Stimulated activated CD4-positive, alpha-beta T cell treated with anti-CD3 and anti-CD28 coated beads, Interleukin-1b, Interleukin-23, amount 100 ng/mL, for 1 hour (primary cell): ENCODE measurements around the gene BTBD7.
"Not testable (repeated sequence)": the region's sequence is repeated elsewhere in the genome, so short reads cannot be mapped to it uniquely, and the experiment has no call there.

Experiments
- DNase-seq, 2 donors: peaks; one replicate each; pipeline ENCODE4 v3.0.0-alpha.2; 2020; ENCODE audit warnings: low read depth in 2 of 2

BTBD7 gene

GRCh38 chr14:93249128-93249831 lies 83.6 kb downstream of the BTBD7 start:
- DNase-seq = no peak

- DNase-seq = no peak
Observed at GRCh38 chr14:93246534-93246933, 86.3 kb downstream of the BTBD7 start.

- DNase-seq = no peak
Observed at GRCh38 chr14:93245764-93246420, 86.9 kb downstream of the BTBD7 start.

GRCh38 chr14:93240678-93241000 lies 92.2 kb downstream of the BTBD7 start:
- no peak for DNase-seq

GRCh38 chr14:93239869-93240677 lies 92.8 kb downstream of the BTBD7 start:
- no peak for DNase-seq

- DNase-seq = no peak
Observed at GRCh38 chr14:93234798-93235197, 98.0 kb downstream of the BTBD7 start.

- DNase-seq = not testable (repeated sequence)
Observed at GRCh38 chr14:93233078-93233477, 99.8 kb downstream of the BTBD7 start.

DNA sequence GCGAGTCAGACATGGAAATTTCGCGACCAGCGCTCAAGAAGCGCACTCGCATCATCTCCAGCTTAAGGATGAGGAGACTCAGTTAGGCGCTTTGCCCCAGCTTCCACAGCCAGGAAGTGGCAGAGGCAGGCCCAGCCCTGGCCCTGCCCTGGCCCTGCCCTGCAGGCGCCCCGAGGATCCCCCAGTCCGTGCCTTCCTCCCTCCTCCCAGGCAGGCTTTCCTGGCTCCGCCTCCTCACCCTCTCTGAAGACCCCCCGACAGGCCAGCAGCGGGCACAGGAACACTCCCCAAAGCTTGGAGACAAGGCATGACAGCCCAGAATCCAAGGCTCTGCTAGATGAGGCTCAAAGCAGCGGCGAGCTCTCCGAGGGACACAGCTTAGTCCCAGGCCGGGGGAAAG lies 100.7 kb downstream of the BTBD7 start:
- no peak for DNase-seq

GRCh38 chr14:93231129-93231979 lies 101.5 kb downstream of the BTBD7 start:
- DNase-seq = no peak

DNA sequence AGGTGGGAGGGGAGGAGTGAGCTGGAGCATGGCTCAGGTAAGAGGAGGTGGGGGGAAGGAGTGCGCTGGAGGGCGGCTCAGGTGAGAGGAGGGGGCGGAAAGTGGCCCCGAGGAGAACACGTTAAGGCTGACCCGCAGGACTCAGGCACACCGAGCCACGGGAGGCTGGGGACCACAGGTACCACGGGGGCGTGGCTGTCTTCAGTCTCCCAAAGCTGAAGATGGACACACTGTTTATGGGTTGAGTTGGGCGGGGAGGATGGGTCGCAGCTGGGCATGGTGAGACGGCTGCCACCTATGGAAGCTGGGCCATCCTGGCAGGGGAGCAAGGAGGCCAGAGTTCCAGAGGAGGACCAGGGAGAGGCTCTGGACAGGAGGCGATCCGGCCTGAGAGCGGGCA lies 102.3 kb downstream of the BTBD7 start:
- DNase-seq = no peak

DNA sequence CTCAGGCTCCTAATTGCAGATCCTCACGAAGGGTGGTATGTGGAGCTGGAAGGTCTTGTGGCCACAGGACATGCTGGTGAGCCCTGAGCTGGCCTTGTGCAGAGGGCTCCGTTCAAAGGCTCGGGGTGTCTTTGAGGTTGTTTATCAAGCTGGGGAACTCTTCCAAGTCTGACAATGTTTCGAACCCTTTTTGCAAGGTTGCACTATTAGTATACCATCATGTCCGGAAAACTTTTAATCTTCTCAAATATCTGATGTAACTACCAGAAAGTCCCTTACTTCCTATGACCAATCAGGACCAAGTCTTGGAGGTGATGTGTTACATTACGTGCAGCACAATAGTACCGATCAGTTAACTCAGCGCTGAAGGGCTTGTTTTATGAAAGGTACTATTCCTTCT lies 104.3 kb downstream of the BTBD7 start:
- no peak for DNase-seq

DNA sequence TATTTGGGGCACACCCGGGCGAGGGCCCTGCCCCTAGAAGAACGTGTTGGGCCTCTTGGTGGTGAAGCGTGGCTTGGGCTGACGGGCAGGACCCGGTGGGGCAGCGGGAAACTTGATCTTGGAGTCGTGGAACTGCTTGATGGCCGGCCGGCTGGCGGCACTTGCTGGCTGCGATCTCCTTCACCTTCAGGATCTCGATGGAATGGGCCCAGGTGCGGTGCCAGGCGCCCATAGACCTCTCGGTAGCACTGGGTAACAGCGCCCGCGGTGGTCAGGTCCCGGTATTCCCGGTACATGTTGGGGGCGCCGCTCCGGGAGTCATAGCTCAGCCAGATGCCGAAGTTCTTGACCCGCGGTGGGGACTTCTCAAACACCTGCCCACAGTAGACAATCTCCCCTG lies 109.3 kb downstream of the BTBD7 start:
- no peak for DNase-seq

DNA sequence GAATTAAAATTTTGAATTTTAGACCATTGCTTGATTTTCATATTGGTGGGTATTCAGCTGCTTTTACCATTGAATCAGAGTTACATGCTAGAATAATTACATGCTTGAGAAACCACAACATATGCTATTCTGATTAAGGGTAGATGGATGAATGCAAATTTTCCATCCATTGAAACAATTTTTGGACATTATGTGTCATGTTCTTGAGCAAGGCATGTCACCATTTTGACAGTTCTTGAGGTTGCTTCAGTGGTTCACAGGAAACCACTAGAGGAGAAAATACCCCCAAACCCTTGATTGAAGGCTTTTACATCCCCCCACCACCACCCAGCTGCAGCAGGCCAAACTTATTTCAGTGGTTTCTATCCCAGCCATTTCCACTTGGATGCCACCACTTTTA lies 112.3 kb downstream of the BTBD7 start:
- DNase-seq = no peak

DNA sequence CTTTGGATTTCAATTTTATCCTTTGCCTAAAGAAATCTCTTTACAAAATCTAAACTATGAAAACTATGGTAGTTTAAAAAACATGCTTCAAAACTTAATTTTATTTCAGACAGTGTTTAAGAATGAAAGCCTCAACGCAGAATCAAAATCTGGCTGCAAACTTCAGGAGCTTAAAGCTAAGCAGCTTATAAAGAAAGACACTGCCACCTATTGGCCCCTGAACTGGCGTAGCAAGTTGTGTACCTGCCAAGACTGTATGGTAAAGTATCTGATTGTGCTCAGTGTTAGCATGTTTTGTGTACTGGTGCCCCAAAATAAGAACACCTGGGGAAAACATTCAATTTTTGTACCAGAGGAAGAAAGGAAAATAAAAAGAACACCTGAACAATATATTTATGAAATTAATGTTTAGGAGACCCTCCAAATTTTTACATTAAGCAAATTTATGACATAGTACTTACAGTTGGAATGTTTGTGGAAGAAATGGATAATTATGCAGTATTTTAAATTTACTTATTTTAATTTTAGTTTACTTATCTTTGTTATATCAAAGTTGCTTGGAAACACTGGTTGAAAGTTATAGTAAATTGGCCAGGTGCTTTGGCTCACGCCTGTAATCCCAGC lies 113.6 kb downstream of the BTBD7 start:
- no peak for DNase-seq

DNA sequence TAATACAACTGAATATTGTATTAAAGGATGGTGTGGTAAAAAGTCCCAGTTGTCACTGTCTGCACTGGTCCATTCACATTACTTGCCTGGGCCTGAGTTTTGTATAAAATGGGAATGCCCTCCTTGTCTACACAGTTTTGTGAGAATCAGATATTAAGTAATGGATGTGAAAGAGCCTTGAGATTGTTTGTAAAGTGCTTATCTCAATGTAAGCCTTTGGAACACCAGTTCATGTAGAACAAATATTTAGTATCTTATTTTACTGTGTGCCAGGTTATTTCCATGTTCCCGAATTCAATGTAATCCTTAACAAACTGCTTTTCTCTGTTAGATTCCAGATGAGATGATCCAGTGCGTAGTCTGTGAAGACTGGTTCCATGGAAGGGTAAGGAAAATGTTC lies 118.2 kb downstream of the BTBD7 start:
- no peak for DNase-seq

DNA sequence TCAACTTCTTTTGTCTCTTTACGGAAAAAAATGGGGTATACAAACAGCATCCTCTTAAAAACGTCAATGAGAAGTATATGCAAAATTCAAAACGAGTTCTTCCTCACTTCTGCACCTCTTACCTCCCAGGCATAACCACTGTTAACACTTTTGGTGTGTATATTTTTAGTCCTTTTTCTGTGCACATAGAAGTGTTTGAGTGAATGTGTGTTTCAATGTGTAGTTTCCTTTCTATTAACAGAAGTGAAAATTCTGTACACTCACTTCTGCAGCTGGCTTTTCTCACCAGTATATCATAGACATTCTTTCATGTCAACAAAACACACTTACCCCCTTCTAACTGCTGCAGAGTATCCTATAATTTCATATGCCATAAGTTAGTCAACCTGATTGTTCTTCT lies 120.4 kb downstream of the BTBD7 start:
- DNase-seq = no peak

DNA sequence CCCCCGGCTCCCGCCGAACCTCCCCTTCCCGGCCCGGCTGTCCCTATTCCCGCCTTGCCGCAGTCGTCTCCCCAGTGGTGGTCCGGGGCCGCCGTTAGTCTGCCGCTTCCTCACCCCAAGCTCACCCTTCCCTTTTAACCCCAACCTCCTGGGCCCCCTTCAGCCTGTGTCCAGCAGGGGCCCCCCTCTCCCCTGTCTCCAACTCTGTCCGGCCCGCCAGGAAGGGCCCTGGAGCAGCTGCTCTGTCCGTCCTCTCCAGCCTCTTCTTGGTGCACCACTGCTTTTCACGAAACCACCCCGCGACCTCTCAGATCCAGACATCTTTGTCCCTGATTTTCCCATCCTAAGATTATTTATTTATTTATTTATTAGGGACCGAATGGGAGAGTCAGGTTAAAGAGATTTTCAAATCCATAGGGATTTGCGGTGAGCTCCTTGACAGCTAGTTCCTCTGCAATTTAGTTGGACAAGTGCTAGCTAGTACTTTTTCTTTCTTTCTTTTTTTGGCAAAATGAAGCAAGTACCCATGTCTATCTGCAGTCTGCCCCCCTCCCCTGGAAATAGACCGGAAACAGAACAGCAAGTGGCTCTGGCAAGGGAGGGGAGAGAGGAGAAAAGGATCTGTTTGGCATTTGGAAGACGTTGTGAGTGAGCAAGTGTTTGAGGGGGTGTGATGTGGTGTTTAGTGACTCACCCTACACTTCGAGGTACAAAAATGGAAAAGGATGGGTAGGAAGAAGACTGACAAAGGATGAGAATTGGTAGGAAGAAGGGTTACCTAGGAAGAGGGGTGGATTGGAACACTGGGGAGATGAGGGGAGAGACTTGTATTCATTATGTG lies 125.1 kb downstream of the BTBD7 start:
- no peak for DNase-seq

GRCh38 chr14:93206793-93207467 lies 125.9 kb downstream of the BTBD7 start, which contains the start of the genes GON7 and UBR7:
Gene GON7, minus strand, starts transcription at chr14:93207065. Its CDS starts 28 bp downstream, at chr14:93207037.
Gene UBR7, plus strand, starts transcription at chr14:93207256. Its CDS starts 36 bp downstream, at chr14:93207292.
- DNase-seq = peak; percentile 47 to 68

- no peak for DNase-seq
Observed at GRCh38 chr14:93201155-93201704, 131.6 kb downstream of the BTBD7 start.

DNA sequence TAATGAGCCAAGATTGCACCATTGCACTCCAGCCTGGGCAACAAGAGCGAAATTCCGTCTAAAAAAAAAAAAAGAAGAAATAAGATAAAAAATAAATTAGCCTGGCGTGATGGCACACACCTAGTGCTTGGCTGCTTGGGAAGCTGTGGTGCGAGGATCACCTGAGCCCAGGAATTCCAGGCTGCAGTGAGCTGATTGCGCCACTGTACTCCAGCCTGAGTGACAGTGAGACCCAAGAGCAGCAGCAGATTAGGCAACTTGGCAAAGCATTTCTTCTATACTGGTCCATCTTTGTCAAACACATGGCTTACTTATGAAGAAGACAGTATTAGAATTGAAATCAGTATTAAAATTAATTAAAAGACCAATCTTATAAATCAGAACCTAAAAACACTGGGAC lies 132.3 kb downstream of the BTBD7 start:
- no peak for DNase-seq
